C1 segment of cervical spinal cord (tissue), 14 donors: ENCODE results near the gene TNS3.

Experiments
- DNase-seq, 14 donors: peaks; one replicate each; lab custom pipeline; 2025; lab: John Stamatoyannopoulos, UW

The TNS3 gene

GRCh38 chr7:47507522-47507921, 74.4 kb downstream of the TNS3 start:
- no peak for DNase-seq

- no peak for DNase-seq
Observed at GRCh38 chr7:47506382-47507339, 75.2 kb downstream of the TNS3 start.

- DNase-seq, result no peak
Observed at GRCh38 chr7:47505312-47506007, 76.5 kb downstream of the TNS3 start.

GRCh38 chr7:47504551-47505311, 77.2 kb downstream of the TNS3 start:
- DNase-seq, result no peak

- DNase-seq, result peak in 1 of 14 donors; percentile 30
Observed at GRCh38 chr7:47503281-47503680, 78.6 kb downstream of the TNS3 start.

- DNase-seq, result no peak
Observed at GRCh38 chr7:47502240-47502877, 79.6 kb downstream of the TNS3 start.

- DNase-seq, result no peak
Observed at GRCh38 chr7:47501406-47501805, 80.5 kb downstream of the TNS3 start.

GRCh38 chr7:47500103-47500563, 81.8 kb downstream of the TNS3 start:
- no peak for DNase-seq

GRCh38 chr7:47498229-47499056, 83.5 kb downstream of the TNS3 start:
- no peak for DNase-seq

GRCh38 chr7:47497367-47498096, 84.4 kb downstream of the TNS3 start:
- no peak for DNase-seq

- no peak for DNase-seq
Observed at GRCh38 chr7:47496666-47497065, 85.2 kb downstream of the TNS3 start.

GRCh38 chr7:47496056-47496665, 85.8 kb downstream of the TNS3 start:
- DNase-seq, result no peak

- DNase-seq, result peak in 1 of 14 donors; percentile 40
Observed at GRCh38 chr7:47493976-47494911, 87.7 kb downstream of the TNS3 start.

- DNase-seq, result no peak
Observed at GRCh38 chr7:47492716-47493325, 89.1 kb downstream of the TNS3 start.

- DNase-seq, result no peak
Observed at GRCh38 chr7:47490501-47491265, 91.2 kb downstream of the TNS3 start.

GRCh38 chr7:47489624-47490023, 92.3 kb downstream of the TNS3 start:
- no peak for DNase-seq

GRCh38 chr7:47488969-47489342, 93.0 kb downstream of the TNS3 start:
- no peak for DNase-seq
